Testis (tissue), 2 donors: ENCODE results near the gene AGPAT1.

Experiments
- POLR2A ChIP-seq: fragments of 450-650 bp; IDR thresholded peaks from one replicate; pipeline ENCODE4 v1.6.1; 2017; ENCODE audit warnings: antibody characterized with exemption, mild to moderate bottlenecking, moderate library complexity
- TF ChIP-seq, protein P1 (sequence below), 3 experiments: fragments of 450-650 bp in 2 of 3; fragments of 200-600 bp in 1 of 3; sonication (generic) in 1 of 3; IDR thresholded peaks; one replicate each; pipeline ENCODE4 v1.5.1; 2016 to 2019; ENCODE audit warnings: antibody characterized with exemption in 3 of 3, mild to moderate bottlenecking in 2 of 3, moderate library complexity in 1 of 3

DNA sequence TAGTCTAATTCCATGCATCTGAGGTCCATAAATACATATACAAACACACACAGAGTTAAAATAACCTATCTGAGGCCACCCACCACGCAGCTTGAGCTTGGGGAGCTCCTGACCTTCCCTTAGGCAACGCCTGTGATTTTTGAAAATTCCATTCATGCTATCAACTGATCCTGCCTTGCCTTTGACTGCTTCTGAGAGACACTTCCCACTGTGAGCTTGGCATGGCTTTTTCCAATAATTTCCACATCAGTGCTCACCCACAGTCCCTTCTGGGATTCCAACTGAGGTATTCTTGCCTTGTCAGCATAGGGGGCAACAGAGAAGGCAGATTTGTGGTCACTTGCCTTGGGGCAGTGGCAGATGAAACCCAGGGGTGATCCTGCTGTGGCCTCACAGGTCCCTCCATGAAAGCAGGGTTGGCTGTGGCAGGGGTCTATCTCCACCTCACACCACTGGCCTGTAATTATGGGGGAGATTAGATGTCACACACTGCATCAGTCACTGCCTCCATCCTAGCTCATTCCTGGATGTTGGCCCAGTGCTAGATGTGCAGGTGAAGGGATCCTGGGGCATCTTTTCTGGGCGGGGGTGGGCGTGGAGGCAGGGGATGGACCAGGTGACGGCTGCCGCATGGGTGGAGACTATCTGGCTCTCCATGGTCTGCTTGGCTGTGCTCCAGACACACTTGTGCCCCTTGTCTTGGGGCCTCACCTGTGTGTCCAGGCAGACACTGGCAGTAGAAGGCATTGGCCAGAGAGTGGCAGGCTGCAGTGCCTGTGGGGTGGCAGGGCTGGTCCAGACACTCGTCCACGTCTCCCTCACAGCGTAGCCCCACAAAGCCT lies 27.8 kb upstream of the AGPAT1 start:
- TF ChIP-seq, protein P1, sequence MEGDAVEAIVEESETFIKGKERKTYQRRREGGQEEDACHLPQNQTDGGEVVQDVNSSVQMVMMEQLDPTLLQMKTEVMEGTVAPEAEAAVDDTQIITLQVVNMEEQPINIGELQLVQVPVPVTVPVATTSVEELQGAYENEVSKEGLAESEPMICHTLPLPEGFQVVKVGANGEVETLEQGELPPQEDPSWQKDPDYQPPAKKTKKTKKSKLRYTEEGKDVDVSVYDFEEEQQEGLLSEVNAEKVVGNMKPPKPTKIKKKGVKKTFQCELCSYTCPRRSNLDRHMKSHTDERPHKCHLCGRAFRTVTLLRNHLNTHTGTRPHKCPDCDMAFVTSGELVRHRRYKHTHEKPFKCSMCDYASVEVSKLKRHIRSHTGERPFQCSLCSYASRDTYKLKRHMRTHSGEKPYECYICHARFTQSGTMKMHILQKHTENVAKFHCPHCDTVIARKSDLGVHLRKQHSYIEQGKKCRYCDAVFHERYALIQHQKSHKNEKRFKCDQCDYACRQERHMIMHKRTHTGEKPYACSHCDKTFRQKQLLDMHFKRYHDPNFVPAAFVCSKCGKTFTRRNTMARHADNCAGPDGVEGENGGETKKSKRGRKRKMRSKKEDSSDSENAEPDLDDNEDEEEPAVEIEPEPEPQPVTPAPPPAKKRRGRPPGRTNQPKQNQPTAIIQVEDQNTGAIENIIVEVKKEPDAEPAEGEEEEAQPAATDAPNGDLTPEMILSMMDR (IDR thresholded peaks at IDR 0.05) = no peak
- no peak for TF ChIP-seq POLR2A
